ENCODE data around the gene ACSS1.

The ACSS1 gene

DNA sequence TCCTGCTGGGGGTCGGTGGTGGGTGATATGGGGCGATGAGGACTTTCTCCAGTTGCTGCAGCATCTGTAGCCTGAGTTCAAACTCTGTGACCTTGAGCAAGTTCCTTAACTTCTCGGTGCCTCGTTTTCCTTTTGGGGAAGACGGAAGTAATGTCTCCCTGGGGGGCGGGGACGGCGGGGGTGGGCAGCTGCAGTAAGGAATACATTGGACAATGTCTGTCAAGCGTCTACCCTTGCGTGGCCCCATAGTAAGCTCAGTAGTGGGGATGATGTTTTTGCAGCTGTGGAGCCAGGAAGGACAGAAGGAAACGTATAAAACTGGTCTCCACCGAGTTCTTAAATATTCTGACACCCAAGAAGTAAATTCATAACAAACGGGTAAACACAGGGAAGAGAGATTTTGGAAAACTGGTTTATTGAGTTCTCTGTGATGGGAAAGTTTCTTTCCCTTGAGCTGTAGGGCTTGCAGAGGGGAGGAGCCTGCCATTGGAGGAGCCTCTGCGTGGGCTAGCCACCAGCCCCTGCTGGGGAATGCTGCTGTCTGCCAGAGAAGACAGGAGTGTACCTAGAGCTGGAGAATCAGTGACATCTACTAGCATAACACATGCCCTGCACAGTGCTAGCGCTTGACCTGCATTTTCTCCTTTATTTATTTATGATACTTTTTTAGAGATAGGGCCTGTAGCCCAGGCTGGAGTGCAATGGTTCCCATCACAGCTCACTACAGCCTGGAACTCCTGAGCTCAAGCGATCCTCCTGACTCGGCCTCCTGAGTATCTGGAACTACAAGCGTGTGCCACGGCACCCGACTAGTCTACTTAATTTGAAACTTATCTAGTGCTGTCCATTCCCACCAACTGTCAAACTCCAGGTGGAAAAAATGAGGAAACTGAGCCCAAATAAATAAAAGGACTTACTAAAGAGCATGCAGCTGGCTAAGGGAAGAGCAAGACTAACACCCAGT, 1.2 kb upstream of the ACSS1 start:
- no peak for DNase-seq

DNA sequence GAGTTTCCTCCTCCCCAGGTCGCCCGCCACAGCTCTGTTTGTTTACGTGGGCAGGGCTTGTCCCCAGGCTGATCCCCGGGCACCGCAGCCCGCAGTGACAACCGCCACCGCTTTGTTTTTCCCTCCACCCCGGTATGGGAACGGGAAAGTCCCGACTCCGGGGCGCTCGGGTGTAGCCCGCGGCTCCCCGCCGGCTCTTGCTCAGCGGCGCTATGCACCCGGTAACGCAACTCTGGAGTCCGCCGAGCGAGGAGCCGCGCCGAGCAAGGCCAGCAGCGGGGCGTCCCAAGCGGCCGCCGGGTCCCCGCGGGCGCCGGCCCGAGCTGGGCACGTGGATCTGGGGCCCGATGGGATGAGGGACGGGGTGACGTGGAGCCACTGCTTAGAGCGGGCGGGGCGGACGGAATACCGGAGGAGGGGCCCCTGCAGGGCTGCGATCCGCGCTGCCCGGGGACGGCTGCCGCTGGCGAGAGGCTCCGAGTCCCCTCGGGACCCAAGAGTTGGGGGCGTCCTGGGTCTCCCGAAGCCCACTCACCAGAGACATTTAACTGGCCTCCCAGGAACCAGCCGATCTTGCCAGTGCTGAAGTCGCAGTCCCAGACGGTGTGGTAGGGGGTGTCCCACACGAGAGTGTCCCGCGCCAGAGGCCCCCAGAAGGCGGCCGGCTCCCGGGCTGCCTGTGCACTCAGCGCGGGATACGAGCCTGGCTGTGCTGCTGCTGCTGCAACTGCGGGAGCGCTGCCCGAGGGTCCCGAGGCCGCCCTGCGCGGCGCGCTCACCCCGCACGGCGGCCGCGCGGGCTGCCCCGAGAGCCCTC, 497 bp downstream of the ACSS1 start:
- DNase-seq, result peak; percentile 22

DNA sequence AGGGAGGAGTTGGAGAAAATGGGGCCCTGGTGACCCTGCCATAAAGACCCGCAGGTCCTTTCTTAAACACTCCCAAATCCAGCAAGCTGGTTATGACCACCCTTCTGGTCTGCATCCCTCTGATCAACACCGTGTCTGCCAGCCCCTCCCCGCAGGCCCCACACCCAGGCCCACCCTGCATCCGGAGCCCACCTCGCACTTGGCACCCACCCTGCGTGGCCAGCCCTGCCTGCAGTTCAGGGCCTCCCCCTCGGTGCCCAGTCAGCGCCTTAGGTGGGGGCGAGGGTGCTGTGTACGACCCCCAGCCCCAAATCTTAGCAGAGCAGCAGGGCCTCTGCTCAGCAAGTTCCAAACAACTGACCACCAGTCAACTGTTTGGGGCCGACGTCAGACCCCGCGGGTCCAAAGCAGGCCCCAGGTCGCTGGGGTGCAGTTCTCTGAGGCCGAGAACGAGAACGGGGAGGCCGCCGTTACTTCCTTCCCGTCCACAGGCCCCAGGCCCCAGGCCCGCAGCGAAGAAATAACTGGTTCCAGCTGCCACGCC, 1.2 kb downstream of the ACSS1 start:
- no peak for DNase-seq

DNA sequence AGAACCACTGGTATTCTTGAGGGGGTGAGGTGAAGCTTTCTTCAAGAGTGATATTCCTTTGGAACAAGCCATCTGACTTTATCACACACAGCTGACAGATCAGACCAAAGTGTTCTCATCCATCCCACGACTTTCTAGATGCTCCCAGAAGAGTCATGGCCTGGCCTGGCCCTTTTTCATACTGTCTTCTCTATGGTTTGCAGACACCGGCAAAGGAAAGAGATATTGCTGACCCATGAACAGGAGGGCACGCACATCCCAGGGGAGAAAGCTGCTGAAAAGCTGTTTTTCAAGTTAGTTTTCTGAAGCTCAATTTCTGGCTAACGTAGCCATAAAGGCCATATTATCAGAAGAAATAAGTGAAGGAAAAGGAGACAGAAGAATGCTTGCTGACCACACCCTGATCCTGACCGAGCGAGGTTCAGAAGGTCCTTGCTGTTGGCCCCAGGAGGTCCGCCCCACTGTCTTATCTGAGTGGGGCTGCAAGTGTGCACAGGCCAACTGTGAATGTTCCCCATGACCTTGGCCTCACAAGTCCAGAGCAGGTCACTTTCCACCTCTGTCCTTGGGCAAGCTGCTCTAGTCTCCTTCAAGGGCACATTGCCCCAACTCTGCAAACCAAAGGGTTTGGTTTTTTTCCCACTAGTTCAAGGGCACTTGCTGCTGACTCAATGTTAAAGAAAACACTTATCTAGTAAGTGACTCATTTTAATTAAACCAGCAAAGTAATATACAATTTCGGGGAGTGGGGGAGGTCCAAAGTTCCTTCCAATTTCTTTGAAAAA, 2.0 kb downstream of the ACSS1 start:
- DNase-seq, result no peak

DNA sequence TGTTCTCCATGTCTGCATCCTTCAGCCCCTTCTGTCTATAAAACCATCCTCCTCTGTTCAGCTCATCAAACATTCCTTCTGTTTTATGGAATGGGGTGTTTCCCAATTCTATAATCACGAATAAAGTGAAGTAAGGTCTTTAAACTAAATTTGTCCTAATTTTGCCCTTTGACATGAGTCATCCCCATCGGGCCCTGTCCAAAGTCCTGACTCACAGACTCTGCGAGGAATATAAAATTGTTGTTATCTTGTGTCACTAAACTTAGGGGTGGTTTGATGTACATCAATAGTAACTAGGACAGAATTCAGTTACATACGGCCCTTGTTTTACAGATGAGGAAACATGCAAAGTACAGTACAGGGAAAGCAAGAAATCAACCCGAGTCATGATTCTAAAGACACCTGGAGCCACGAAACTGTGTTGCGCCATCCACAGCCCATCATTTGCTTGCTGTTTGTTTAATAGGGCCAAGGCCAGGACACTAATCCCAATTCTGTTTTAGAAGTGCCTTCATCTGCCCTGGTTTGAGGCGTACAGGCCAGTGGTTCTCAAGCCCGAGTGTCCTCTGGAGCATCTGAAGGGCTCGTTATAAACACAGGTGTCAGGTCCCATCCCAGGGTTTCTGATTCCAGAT, 2.8 kb downstream of the ACSS1 start:
- no peak for DNase-seq

DNA sequence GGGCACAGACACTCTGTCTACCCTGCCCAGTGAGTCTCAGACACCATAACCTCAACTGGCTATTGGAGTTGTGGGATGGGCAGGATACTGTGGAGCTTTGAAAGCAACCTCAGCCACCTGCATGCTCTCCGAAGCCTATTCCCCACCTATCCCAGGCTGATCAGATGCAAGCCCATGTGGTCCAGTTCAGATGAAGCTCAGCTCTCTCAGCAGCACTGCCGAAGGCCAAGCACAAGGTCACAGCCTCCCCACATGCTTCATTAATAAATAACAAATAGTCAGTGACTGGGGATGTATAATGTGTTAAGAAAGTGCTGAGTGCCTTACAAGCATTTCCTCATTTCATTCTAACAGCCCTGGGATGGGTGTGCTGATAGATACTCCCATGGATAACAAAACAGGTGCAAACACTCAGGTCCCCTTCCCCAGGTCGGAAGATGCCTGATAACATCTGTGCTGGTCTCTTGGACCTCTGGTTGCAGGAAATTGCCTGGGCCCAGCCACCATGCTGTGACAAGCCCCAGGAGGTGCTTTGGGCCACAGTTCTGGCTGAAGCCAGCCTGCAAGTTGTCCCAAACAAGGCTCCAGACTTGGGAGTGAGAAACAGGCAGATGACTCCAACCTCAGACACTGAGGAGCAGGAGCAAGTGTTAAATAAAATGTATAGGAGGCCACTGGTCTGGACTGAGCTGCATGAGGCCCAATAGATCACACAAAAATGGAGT, 3.7 kb downstream of the ACSS1 start:
- DNase-seq, result no peak

DNA sequence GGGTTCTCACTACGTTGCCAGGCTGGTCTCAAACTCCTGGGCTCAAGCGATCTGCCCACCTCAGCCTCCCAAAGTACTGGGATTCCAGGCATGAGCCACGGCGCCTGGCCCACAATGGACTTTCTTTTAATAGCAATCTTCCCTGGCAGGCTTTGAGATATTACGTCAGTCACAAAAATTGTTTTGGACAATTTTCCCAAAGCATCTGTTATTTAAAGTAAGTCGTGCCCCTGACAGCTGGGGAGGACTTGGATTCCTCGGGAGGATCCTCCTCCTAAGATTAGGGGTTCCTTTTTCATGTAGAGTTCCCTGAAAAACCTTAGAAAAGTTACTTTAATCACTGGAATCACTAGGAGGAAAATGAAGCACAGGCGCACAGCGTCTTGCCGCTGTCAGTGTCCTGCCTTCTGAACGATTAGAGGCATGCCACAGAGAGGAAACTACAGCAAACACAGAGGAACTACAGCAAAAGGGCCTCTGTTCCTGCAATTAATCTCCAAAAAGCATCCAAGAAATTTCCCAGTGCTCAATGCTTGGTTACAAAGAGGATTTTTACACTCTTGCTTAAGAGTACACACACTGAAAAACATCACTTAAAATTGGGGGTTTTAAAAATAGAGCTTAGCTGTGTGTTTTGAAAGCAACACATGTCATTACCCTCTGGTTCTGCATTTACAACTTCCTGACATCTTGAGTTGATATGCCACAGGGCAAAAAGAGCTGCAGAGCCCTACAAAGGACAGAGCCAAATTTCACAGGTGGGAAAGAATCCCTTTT, 4.5 kb downstream of the ACSS1 start:
- DNase-seq, result no peak

DNA sequence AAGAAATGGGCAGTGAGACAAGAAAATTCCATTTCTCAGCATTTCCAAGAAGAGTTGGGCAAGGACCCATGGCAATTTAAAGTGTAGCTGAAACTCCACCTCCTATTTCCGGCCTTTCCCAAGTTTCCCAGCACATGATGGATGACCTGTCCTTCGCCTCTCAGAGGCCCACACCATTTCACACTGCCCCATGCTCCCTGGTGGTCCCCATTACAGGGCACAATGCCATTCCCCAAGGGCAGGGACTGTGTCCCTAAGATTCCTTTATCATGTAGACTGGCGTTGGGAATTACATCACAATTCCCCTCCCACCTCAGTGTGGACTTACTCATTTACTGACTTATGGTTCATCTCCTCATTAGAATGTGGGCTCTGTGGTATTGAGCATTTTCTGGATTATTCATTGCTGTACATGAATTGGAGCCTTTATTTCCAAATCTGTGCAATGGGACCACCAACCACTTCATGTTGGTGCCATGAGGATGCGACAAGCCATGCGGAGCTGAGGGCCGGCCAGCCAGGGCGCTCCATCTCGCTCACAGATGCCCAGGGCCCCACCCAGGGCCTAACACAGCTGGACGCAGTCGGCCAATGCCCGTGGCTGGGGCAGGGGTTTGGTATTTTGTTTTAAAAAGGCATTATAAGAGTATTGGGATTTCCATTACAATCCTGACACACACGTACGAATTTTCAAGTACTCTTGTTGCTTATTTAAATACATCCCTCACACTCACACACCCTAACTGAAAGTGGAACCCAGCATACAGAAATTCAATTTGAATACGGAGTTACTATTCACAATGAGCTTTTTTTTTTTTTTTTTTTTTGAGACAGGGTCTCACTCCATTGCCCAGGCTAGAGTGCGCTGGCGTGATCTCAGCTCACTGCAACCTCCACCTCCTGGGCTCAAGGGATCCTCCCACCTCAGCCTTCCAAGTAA, 5.4 kb downstream of the ACSS1 start:
- DNase-seq, result no peak

DNA sequence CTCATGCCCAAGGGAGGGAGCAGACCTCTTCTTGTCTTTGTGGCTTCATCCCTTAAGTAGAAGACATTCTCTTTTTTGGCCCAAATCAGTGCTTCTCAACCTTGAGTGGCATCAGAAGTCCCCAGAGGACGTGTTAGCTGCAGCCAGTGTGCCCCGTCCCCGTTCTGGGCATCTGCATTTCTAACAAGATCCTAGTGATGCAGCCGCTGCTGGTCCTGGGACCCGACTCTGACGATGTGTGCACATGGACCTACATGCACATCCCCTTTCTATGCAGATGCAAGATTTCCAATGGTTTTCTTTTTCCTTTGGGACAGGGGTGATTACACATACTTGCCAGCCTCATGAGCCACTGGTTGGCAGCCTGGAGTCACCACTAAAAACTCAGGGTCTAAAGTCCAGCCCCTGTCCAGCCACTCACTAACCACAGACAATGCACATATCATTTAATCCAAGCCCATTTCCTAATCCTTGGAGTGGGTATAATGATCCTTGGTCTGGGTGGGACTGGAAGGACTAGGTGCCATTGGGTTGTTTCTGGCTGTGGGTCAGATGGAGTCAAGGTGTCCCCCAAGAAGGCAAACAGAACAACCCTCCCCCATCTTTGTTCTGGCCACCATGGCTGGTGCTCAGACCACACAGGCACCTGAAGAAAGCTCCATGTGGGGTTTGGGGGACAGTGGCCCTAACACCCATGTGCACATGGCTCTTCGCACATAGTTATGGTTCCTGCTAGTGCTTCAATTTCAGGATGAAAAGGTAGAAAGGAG, 6.4 kb downstream of the ACSS1 start:
- no peak for DNase-seq

DNA sequence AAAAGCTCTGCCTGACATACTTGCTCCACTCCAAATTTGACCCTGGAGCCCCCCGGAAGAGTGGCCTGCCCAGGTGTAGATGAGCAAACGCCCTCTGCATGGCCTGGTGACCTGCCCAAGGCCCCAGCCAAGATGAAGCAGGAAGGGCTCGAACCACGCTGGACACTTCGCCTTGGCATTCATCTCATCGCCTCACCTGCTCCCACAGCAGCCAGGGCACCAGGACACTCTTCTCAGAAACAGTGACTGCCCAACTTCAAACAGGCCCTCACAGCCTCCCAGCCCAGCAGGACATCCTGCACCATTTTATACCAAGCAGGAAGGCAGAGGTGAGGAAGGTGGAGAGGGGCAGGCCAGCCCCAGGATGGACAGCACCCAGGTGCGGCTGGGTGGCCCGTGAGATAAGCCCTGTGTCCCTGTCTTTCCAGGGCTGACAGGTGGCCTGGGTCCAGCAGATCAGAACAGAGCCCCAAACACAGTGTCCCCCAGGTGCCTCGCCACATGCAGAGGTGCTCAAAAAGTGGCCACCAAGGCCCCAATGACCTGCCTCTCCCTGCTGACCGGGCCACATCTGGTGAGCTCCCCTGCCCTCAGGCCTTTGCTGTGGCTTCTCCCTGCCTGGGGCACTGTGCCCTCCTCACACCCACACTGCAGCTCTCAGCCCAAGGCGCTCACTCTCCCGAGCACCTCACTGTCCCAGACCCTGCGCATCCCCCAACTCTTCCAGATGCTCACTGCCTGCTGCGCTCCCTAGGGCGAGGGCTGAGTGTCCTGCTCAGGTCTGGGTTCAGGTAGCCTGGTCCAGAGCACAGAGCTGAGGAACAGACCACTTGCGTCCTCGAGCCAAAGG, 7.2 kb downstream of the ACSS1 start:
- DNase-seq, result no peak

DNA sequence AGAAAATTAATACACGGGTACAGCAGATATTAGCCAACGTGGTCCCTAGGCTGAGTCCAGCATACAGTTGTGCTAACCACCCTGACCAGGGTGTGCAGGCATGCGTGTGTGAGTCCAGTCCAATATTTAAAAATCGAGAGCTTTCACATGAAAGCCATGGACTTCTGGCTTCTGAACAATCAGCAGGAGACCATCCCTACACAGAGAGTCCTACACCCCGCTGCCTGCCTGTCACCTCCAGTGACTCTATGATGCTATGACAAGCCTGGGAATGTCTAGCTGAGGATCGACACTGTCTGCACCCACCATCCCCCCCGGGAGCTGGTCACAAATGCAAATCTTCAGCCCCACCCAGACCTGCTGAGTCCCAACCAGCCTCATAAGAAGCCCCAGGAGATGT, 7.9 kb downstream of the ACSS1 start:
- DNase-seq, result no peak

DNA sequence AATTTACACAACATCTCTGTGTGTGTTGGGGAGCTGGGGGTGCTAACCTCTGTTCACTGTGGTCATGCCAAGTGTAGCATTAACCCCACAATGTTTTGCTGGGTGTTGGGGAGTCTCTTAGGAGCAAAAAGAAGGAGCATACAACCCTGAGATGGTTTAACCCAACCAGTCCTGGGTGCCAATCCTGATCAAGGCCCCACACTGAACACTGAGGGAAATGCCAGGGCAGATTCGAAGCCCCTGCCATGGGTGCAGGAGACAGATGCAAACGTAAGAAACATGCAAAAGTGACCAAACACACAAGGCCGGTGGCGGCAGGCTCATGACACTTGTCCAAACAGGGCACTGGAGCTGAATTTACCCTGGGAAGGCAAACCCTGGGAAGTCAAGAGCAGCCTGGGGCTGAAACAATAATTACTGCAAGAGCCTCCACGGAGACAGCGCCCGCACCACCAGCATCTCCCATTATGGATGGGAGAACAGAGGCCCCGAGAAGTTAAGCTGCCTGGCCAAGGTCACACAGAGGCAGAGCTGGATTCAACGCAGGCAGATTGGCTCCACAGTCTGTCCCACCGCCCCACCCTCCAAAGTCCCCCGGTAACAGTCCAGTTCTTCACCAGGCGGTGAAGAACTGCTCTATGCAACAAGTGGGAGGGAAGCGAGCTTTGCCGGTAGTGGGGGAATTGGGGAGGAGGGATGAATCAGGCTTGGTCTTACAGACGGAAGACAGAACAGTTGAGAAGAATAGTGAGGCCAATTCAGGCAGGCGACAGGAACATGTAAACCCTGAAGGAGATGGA, 8.5 kb downstream of the ACSS1 start:
- DNase-seq, result no peak

DNA sequence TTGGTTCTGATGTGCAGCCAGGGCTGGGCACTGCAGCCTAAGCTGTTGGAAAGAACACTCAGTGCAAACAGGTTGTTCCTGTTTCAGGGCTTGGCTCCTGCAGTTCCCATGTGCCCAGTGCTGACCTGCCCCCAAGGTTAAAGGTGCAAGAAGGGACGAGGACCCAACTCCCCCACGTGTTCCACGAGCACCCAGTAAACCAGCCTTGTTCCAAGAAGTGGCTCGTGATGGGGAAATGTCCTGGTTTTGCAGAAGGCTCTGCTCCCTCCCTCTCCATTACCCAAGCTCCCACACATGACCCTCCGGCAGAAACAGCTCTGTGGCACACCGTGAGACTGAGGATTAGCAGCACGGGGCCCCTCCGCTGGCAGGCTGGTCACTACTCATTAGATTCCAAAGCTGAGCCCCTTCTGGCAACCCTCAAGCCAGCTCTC, 9.4 kb downstream of the ACSS1 start:
- DNase-seq, result no peak

DNA sequence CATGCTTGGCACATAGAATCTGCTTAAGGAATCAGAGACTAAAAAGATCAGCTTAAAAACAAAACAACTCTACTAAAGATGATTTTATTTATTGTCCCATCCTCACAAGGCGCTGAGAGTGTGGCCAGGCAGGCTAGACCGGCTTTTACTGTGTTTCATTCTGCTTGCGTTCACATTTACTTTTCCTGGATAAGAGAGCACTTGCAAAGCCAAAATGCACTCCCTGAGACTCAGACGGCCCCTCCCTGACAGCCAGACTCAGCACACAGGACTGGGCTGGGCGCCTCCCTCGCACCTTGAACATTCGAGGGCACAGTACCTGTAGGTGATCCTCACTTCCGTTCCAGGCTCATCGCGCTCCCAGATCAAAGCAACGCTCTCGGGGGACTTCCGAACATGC, 10.2 kb downstream of the ACSS1 start:
- no peak for DNase-seq

DNA sequence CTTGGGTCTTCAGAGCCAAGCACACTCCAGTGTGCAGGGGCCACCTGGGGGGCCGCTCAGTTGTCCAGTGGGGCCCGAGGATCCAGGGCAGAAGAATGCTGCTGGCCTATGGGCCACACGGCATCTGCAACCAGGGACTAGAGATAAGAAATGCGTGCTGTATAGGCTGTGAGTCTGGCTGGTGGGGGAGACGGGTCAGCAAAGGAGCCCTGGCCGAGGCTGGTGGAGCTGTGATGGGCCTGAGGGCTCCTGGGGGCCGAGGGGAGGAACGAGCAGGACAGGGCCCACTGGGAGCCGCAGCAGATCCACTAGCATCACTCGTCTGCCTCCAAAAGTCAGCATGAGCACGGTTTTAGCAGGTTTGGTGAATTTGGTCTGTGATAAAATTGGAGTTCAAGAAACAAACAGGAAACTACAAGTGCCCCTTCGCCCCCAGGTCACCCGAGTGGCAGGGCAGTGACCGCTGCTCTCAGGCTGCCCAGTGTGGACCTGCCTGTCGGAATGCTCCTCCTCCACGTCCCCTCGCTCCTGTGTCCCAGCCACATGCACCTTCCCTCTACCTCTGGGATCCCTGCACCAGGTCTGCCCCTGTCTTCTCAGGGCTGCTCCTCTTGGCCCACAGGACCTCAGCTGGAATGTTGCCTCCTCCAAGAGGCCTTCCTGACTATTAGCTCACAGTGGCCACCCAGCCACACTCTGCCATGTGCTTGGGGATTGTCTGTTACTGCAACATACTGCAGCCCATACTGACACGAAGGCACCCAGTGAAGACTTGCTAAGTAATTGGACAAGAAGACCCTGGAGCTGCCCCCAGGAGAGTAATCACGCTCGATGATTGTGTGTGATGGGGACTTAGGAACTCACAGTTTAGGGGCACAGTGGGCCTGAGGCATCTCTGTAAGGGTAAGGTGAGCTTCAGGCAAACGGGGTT, 10.9 kb downstream of the ACSS1 start:
- no peak for DNase-seq

DNA sequence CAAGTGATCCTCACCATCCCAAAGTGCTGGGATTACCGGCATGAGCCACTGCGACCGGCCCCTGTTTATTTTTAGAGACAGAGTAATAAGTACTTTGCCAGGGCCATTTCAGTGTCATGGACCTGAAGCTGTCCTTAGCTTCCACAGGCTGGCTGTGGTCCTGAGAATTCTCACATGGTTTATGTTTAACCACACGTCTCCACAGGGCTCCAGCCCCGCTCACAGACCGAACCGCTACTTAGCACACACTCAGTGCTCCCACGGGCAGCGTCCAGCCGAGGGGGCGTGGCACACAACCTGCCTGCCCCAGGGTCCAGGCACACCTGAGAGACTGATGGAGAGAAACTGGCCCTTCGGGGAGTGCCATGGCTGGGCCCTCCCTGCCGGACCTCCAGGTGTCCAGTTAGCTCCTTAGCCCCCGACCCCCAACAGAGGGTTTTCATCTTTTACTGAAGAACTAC, 11.7 kb downstream of the ACSS1 start:
- no peak for DNase-seq
